GM23248 (cell line): Measurements from ENCODE around the gene ALDH3B1. TPM values are rescaled to one million over a fixed set of nuclear protein-coding genes. Genes with fewer than 3 reads are reported as not detected.

ENCODE experiments used
- DNase-seq: peaks from one replicate; pipeline ENCODE4 v3.0.0-alpha.2; 2015
- H2AFZ ChIP-seq: fragments of 200-600 bp; sonication (generic); 2 replicates; pipeline ENCODE4 v1.6.1; 2016; ENCODE audit warnings: antibody characterized with exemption
- H3F3A ChIP-seq: fragments of 200-600 bp; sonication (generic); 2 replicates; pipeline ENCODE4 v1.6.1; 2016; ENCODE audit warnings: mild to moderate bottlenecking, antibody characterized with exemption, mixed run types; ENCODE audit not compliant: insufficient read depth
- H3K27ac ChIP-seq: fragments of 200-600 bp; sonication (generic); 2 replicates; pipeline ENCODE4 v1.5.1; 2016; ENCODE audit warnings: mild to moderate bottlenecking
- H3K27me3 ChIP-seq: fragments of 200-600 bp; sonication (generic); replicated peaks from 2 replicates; pipeline ENCODE4 v1.6.1; 2016; ENCODE audit warnings: mild to moderate bottlenecking; ENCODE audit not compliant: insufficient read depth
- H3K36me3 ChIP-seq: fragments of 200-600 bp; sonication (generic); 2 replicates; pipeline ENCODE4 v1.6.1; 2016; ENCODE audit warnings: low read depth, mild to moderate bottlenecking
- H3K4me1 ChIP-seq: fragments of 200-600 bp; sonication (generic); 2 replicates; pipeline ENCODE4 v1.6.1; 2016; ENCODE audit warnings: mild to moderate bottlenecking; ENCODE audit not compliant: insufficient read depth
- H3K4me2 ChIP-seq: fragments of 200-600 bp; sonication (generic); one replicate; pipeline ENCODE4 v1.6.1; 2016; ENCODE audit warnings: mild to moderate bottlenecking; ENCODE audit not compliant: unreplicated experiment
- H3K4me3 ChIP-seq: fragments of 200-600 bp; sonication (generic); 2 replicates; pipeline ENCODE4 v1.5.1; 2016; ENCODE audit warnings: mild to moderate bottlenecking
- H3K79me2 ChIP-seq: fragments of 200-600 bp; sonication (generic); 2 replicates; pipeline ENCODE4 v1.6.1; 2016; ENCODE audit warnings: mild to moderate bottlenecking; ENCODE audit not compliant: insufficient read depth
- H3K9ac ChIP-seq: fragments of 200-600 bp; sonication (generic); 2 replicates; pipeline ENCODE4 v1.6.1; 2016; ENCODE audit warnings: mild to moderate bottlenecking
- H3K9me2 ChIP-seq: fragments of 200-600 bp; sonication (generic); 2 replicates; pipeline ENCODE4 v1.6.1; 2016; ENCODE audit warnings: mixed run types, mild to moderate bottlenecking, moderate library complexity; ENCODE audit not compliant: insufficient read depth
- H3K9me3 ChIP-seq: fragments of 200-600 bp; sonication (generic); one replicate; pipeline ENCODE4 v1.6.1; 2017; ENCODE audit warnings: low read depth
- H4K20me1 ChIP-seq: fragments of 200-600 bp; sonication (generic); 2 replicates; pipeline ENCODE4 v1.6.0; 2016; ENCODE audit not compliant: insufficient read depth
- EZH2 ChIP-seq: fragments of 200-600 bp; sonication (generic); IDR thresholded peaks from 2 replicates; pipeline ENCODE4 v1.6.1; 2018; ENCODE audit warnings: antibody characterized with exemption, mild to moderate bottlenecking; ENCODE audit not compliant: insufficient read depth, poor library complexity, severe bottlenecking
- EZH2phosphoT487 ChIP-seq: fragments of 200-600 bp; sonication (generic); IDR thresholded peaks from 2 replicates; pipeline ENCODE4 v1.6.1; 2018; ENCODE audit warnings: antibody characterized with exemption, moderate library complexity, mild to moderate bottlenecking, low read depth; ENCODE audit not compliant: insufficient read depth
- WGBS, 2 experiments: methylation state at CpG; one replicate each; pipeline ENCODE4 v1.1.6; 2015 to 2017; ENCODE audit warnings: low lambda C conversion rate in 2 of 2, low coverage in 1 of 2; ENCODE audit errors: missing lambda C conversion rate in 2 of 2; 5-methylcytosine and 5-hydroxymethylcytosine counted together
- in situ Hi-C: fragments of 300-500 bp; cut with MboI; formaldehyde crosslinking; loops from 2 replicates; pipeline ENCODE4 v1.15.0; 2020
- polyA plus RNA-seq: library from polyadenylated mRNA; unstranded; fragments of >200 nt; fragmentation: Nextera tagmentation; extraction: Ambion mirVana; gene quantifications from 2 replicates; pipeline ENCODE4 v1.2.1, GENCODE V29; 2016
- total RNA-seq: library from RNA; depleted of rRNA; stranded (reverse); fragments of >200 nt; shearing (Covaris generic); gene quantifications from 2 replicates; pipeline ENCODE4 v1.2.3, GENCODE V29; 2014

The ALDH3B1 gene
- total and polyA plus RNA-seq, 2 experiments from 2014 or later = 42.7 to 63.9 TPM

- H3K9me3 ChIP-seq = no peaks in the 10 kb centered on the region
- H3K4me2 ChIP-seq = no peak overlapping the region
- TF ChIP-seq EZH2phosphoT487 (no peak), EZH2 (no peak)
- H3K9me2 ChIP-seq = no peaks in the 10 kb centered on the region
- H4K20me1 ChIP-seq = no peaks in the 10 kb centered on the region
- H3K27me3 ChIP-seq = no peaks in the 10 kb centered on the region
- H3K9ac ChIP-seq = peak overlapping the region; percentile 3; the same call in 1 of the 2 replicates
- H2AFZ ChIP-seq = no peak overlapping the region
- peaks cover 14% of the 10 kb centered on the region for H3K79me2 ChIP-seq
- DNase-seq = no peak
- H3K36me3 ChIP-seq = no peaks in the 10 kb centered on the region; the same call in 1 of the 2 replicates
- H3K4me3 ChIP-seq = no peak overlapping the region
- no peak overlapping the region for H3K27ac ChIP-seq
- WGBS, 2 experiments = 63 to 68% methylated on average over 15 of the region's 16 CpGs
- H3K4me1 ChIP-seq = peaks cover 32% of the 10 kb centered on the region
- in situ Hi-C loops = no loop called here
- H3F3A ChIP-seq = peaks cover 4% of the 10 kb centered on the region
Observed at GRCh38 chr11:68016904-68017817, 7.0 kb downstream of the ALDH3B1 start.

- Histone ChIP-seq H3K79me2 (peaks cover 8% of the 10 kb centered on the region; the same call in 1 of the 2 replicates), H3K27ac (no peak overlapping the region), H3F3A (peaks cover 4% of the 10 kb centered on the region), H4K20me1 (no peaks in the 10 kb centered on the region), H3K4me2 (no peak overlapping the region), H3K4me1 (peaks cover 22% of the 10 kb centered on the region), H2AFZ (no peak overlapping the region), H3K27me3 (no peaks in the 10 kb centered on the region), H3K9ac (no peak overlapping the region), H3K36me3 (no peaks in the 10 kb centered on the region; the same call in 1 of the 2 replicates), H3K9me2 (no peaks in the 10 kb centered on the region), H3K9me3 (no peaks in the 10 kb centered on the region), H3K4me3 (no peak overlapping the region)
- DNase-seq = no peak
- no peak for TF ChIP-seq EZH2phosphoT487
- no peak for TF ChIP-seq EZH2
- WGBS, 2 experiments = 73 to 79% methylated on average over 27 of the region's 27 CpGs
- in situ Hi-C loops = no loop called here
Observed at GRCh38 chr11:68017980-68018729, 8.0 kb downstream of the ALDH3B1 start.

GRCh38 chr11:68018730-68019190, 8.6 kb downstream of the ALDH3B1 start:
- H3F3A ChIP-seq = no peaks in the 10 kb centered on the region; the same call in 1 of the 2 replicates
- TF ChIP-seq EZH2 (no peak), EZH2phosphoT487 (no peak)

GRCh38 chr11:68019486-68019885, 9.4 kb downstream of the ALDH3B1 start:
- no peak overlapping the region for H3K27ac ChIP-seq

More at GRCh38 chr11:68018730-68019190, 8.6 kb downstream of the ALDH3B1 start:
- no peaks in the 10 kb centered on the region for H3K9me3 ChIP-seq
- H3K79me2 ChIP-seq = peaks cover 5% of the 10 kb centered on the region; the same call in 1 of the 2 replicates
- no peaks in the 10 kb centered on the region for H3K9me2 ChIP-seq
- 85 to 87% methylated on average over 18 of the region's 18 CpGs for WGBS, 2 experiments
- in situ Hi-C loops = no loop called here
- H4K20me1 ChIP-seq = no peaks in the 10 kb centered on the region
- no peak overlapping the region for H3K27ac ChIP-seq
- H3K4me3 ChIP-seq = no peak overlapping the region
- no peak overlapping the region for H3K4me2 ChIP-seq
- no peak overlapping the region for H3K9ac ChIP-seq
- H3K36me3 ChIP-seq = no peaks in the 10 kb centered on the region; the same call in 1 of the 2 replicates
- H2AFZ ChIP-seq = no peak overlapping the region
- H3K4me1 ChIP-seq = peaks cover 16% of the 10 kb centered on the region
- no peak for DNase-seq
- H3K27me3 ChIP-seq = no peaks in the 10 kb centered on the region

More at GRCh38 chr11:68019486-68019885, 9.4 kb downstream of the ALDH3B1 start:
- H2AFZ ChIP-seq = no peak overlapping the region
- no peaks in the 10 kb centered on the region for H3K79me2 ChIP-seq
- DNase-seq = no peak
- no peaks in the 10 kb centered on the region for H4K20me1 ChIP-seq
- H3K9me2 ChIP-seq = no peaks in the 10 kb centered on the region
- no peak overlapping the region for H3K9ac ChIP-seq
- H3K36me3 ChIP-seq = no peaks in the 10 kb centered on the region; the same call in 1 of the 2 replicates
- in situ Hi-C loops = no loop called here
- H3K4me2 ChIP-seq = no peak overlapping the region
- TF ChIP-seq EZH2 = no peak
- 83 to 89% methylated on average over 5 to 12 of the region's 12 CpGs for WGBS, 2 experiments
- no peaks in the 10 kb centered on the region for H3K27me3 ChIP-seq
- H3F3A ChIP-seq = peaks cover 2% of the 10 kb centered on the region; the same call in 1 of the 2 replicates
- H3K4me1 ChIP-seq = peaks cover 9% of the 10 kb centered on the region
- H3K9me3 ChIP-seq = no peaks in the 10 kb centered on the region
- no peak overlapping the region for H3K4me3 ChIP-seq
